SW 1271 (cell line): ENCODE data around the gene RAB44.
"Not testable (repeated sequence)": the region's sequence is repeated elsewhere in the genome, so short reads cannot be mapped to it uniquely, and the experiment has no call there.

Source experiments
- DNase-seq, 2 experiments: peaks; one replicate each; lab custom pipeline; 2025; lab: John Stamatoyannopoulos, UW

Gene RAB44, protein sequence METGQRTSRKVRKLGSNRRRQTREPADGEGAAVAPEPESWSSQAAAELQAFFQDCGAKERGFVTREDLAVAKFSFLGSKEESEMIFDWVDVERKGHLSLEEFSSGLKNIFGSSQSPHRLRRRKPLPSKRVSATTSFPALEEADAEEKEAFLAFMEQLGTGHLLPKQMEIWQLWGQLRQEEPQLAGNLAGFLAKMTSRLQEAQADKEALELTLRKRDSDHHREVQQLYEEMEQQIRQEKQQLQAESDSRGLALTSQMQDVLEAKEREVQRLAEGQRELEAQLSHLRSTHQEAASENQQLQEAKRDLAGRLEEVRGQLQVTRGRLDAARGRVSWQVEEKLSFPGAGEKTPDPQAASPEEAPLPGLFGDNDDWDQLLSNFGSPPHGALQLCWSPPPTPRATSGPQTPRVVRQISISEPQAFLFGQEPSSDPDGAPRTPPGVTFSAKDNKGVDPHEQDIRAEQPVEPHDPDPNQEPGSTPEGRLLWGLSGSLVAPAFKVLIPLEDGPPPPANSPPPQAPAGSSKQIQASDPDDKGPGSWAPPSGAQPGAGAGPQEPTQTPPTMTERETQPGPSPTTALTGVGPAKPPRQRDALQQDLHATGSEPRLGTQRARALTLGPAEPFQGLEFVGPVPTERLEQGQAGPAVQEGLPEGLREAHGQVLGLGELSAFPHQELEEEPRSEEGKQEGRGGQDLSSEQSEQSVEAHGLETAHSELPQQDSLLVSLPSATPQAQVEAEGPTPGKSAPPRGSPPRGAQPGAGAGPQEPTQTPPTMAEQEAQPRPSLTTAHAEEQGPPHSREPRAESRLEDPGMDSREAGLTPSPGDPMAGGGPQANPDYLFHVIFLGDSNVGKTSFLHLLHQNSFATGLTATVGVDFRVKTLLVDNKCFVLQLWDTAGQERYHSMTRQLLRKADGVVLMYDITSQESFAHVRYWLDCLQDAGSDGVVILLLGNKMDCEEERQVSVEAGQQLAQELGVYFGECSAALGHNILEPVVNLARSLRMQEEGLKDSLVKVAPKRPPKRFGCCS

DNA sequence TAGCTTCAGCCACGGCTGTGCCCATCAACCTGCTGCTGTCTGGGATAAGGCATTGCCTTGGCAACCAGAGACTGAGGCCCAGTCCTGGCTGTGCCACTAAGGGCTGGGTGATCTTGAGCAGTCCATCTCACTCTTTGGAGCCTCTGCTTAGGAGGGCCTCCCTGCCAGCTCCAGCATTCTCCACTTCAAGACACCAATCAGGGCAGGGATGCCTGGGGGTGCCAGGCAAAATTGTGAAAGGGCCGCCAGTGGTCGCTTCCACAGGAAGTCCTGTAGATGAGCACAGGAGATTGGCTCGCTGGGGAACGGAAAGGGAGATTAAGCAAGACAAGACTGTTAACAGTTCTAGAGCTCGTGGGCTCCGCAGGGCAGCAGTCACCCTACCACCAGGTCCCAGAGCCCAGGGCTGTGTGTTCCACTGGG lies at the start of gene RAB44:
RAB44 (plus strand) TSS at position 346 of the 423 bp plus-strand sequence. CDS start 6,410 bp downstream, outside the sequence.
- DNase-seq: no peak

DNA sequence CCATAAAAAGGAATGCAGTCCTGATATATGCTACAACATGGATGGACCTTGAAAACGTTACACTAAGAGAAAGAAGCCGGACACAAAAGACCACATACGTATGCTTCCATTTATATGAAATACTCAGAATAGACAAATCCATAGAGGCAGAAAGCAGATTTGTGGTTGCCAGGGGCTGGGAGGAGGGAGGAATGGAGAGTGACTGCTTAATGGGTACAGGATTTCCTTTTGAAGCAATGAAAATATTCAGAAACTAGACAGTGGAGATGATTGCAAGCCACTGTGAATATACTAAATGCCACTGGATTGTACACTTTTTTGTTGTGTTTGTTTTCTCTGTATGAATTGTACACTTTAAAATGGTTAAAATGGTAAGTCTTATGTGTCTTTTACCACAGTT lies 48.5 kb upstream of the RAB44 start:
- no peak for DNase-seq

DNA sequence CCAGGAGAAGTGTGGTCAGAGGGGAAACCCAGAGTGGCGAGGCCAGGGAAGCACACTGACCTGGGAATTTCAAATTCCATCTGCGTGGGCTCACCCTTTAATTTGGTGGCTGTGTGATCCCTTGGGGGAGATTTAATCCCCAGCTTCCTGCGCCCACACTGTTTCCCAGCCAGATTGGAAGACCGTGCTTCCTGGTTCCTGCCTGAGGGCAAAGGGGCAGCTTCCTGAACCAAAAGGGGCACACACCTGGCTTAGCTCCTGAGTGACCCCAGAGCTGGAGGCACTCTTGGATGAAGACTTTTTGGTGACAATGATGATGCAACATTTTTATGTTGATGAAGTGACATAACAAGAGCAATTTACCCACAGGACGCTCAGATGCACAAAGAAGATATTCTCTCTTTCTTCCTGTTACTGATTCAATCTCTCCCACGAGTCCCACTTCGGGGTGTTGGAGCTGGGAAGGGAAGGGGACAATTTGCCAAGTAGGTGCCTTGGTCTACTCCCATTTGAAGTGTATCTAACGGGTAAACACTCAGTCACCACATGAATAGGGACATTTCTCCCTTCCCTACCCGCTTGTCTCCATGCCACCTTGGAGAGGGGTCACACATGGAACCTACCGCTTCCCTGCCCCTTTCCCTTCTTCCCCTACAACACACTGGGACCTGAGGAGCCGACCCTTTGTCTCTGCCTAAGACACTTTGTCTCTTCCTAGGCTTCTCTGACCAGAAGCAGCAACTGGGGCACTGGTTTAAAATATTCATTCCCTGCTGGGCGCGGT lies 47.7 kb upstream of the RAB44 start:
- DNase-seq: no peak

DNA sequence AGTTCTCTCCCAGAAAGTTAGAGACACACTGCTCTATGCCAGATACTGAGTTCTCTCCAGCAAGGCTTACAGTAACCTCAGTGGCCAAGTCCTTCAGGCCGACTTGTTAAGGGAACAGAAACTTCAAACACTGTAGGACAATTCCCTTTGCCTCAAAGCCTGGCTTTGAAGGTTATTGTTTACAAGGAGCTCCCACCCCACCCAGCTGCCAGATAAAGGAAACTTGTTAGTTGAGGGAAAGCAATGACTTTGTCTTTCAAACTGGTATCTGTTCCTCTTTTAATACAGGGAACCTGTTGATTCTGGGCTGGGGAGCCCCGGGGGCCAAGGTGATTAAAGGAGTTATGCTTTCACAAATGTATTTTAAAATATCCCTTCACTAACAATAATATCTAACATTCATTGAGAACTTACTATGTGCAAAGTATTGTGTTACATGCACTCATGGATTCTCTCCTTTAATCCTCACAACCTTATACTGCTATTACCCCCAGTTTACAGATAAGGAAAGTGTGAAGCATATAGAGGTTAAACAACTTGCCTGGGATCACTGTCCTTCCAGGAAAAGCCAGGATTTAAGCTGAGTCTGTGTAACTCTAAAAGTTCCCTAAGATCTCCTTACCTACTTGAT lies 46.7 kb upstream of the RAB44 start:
- no peak for DNase-seq

DNA sequence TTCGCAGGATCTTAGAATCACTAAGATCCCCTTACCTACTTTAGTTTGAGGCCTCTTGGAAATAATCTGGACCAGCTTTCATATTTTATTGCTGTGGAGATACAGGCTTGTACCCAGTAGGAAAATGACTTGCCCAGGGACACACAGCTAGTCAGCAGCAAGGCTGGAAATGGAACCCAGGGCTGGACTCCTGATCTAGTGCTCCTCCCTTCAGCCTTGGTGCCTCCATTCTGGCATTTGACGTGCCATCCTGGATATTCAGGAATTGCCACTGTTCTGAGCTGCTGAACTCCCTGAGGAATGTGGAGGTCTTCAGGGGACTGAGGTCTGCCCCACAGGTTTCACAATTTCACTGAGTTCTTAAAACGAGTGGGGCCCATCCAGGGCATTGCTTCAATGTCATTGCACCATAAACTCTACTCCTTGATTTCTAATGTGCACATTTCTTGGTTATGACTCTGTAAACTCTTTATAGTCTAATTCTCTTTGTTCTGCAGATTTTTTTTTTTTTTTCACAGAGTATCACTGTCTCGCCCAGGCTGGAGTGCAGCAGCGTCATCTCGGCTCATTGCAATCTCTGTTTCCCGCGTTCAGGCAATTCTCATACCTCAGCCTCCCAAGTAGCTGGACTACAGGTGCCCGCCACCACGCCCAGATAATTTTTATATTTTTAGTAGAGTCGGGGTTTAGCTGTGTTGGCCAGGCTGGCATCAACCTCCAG lies 45.8 kb upstream of the RAB44 start:
- DNase-seq: no peak

DNA sequence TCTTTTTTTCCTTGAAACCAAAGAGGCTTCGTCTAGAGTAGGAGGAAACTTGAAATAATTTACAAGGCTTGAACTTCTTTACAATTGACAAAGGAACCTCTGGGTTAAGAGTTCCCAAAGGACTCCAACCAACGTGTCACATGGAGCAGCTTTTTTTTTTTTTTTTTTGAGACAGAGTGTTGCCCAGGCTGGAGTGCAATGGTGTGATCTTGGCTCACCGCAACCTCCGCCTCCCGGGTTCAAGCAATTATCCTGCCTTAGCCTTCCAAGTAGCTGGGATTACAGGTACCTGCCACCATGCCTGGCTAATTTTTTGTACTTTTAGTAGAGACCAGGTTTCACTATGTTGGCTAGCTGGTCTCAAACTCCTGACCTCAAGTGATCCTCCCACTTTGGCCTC lies 43.2 kb upstream of the RAB44 start:
- not testable (repeated sequence) for DNase-seq

DNA sequence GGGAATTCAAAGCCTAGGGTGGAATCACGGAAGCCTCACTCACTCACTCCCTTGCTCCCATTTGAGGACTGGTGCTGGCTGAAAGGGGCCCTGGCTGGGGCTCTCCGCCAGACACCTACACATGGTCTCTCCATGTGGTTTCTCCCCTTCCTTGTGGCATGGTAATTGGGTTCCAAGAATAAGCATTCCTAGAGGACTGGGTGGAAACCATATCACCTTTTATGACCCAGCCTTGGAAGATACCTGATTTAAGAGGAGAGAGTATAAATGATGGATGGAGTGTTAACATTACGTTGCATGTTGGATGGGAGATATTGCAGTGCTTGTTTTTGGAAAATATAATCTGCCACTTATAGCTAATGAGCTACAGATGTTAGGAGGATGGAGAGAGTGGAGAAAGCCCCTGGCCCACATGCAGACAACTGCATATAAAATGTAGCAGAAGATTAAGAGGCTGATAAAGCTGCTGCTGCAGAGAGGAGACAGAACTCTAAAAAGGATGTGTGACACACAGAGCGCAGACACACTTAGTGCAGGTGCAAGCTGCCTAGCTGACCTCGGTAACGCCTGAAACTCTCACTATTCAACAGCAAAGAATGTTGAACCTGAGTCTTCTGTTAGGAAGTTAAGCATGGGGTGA lies 42.4 kb upstream of the RAB44 start:
- DNase-seq: no peak

DNA sequence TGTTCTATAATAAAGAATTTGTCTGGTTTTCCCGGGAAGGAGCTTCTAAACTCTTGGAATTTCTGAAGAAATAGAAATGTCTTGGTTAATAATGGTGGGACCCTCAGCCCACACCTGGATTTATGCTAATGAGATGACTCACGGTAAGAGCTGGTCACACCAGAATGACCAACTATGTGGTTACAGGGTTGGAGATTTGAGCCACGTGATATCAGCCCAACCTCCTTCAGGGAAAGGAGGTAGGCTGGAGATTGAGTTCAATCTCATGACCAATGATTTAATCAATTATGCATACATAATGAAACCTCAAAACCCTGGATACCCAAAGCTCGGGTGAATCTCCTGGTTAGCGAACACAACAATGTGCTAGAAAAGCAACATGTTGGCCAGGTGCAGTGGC lies 41.2 kb upstream of the RAB44 start:
- DNase-seq: no peak

DNA sequence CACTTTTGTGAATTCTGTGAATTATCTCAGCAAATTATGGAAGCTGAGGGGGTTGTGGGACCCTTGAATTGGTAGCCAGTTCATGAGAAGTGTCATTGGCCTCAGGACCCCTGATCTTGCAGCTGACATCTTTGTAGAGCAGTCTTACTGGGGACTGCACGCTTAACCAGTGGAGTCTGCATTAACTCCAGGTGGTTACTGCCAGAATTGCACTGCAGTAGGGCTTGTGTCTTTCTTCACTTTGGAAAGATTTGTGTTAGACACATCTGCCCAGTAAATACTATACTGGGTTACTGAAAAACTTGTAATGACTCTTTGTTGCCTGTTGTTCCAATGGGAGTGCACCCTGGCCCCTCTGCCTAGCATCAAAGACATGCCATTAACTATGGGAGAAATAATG lies 40.4 kb upstream of the RAB44 start:
- DNase-seq: no peak

DNA sequence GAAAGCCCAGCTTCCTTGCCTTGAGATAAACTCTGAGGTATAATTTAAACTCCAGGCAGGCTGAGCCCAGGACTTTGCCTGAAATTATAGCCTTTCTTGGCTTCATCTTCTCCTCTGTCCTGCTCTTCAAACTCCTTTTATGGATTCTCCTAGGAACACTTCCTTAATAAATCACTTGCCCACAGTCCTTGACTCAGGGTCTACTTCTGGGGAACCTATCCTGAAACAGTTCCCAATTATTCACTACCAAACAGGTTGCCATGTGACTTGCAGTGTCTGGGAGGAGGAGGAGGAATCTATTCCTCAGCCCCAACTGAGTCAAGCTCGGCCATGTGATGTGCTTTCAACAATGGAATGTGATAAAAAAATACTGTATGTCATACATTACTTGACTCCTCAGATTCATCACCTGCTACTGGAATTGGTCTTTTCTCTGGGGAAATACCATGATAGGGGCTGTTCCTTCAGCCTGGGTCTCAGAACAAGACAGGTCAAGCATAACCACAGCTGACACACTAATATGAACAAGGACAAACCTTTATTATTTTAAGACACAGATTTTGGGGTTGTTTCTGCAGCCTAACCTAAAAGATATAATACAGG lies 39.6 kb upstream of the RAB44 start:
- no peak for DNase-seq

DNA sequence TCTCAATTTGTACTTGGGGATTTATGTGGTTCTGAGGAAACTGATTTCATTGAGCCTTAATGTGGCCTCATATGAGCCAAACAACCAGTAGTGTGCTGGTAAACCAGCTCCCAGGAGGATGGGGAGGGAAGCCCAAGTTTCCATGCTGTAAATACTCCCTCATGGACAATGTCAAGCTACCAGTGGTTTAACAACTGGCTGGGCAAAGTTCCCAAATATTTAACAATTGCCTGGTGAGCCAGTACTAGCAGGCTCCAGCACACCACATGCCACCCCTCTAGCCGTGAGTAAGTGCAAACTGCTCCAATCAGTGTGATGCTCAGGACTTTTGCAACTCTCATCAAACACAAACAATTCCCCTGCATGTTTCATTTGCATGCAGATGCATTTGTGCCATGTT lies 38.4 kb upstream of the RAB44 start:
- DNase-seq: no peak

DNA sequence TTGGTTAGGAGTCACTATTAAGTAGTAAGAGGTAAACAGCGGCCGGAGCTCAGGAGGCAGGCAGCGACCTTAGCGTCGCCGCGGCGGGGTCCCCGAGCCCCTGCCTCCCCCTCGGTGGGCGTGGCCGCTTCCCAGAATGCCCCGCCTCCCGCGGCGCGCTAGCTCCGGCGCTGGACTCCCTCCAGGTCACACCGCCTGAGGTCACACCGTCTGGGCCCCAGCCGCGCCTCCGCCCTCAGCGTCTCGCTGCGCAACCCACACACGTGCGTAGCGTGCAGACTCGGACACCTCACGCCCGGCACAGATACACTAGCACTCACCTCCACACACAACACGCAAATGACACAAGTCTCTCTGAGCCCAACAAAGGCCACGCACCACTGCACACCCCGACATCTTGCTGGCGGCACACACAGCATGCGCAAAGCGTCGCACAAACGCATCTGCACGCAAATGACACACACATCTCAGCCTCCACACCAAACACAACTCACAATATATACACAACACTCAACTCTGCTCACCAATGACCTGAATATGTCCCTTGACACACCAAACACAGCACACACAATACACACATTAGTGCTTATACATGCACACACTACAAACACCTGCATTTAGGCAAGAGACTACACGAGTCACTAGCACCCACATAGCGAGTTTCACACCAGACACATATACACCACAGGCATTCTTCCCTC lies 36.7 kb upstream of the RAB44 start:
- DNase-seq: no peak

DNA sequence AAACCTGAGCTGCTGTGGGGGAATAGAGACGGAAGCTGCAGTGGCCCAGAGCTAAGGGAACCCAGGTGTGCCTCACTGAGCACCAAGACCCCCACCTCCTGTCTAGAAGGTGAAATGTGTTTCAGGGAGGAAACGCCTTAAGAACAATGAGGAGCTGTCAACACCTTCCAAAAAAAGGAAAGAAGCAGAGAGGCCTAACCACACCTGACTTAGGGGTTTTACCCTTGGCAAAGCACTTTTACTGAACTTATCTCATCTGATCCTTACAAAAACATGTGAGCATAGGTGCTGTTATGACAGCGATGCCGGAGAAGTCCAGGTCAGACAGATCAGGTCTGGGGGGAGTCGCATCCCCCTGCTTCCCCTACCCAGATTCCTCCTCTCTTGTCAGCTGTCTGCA lies 35.2 kb upstream of the RAB44 start:
- no peak for DNase-seq

DNA sequence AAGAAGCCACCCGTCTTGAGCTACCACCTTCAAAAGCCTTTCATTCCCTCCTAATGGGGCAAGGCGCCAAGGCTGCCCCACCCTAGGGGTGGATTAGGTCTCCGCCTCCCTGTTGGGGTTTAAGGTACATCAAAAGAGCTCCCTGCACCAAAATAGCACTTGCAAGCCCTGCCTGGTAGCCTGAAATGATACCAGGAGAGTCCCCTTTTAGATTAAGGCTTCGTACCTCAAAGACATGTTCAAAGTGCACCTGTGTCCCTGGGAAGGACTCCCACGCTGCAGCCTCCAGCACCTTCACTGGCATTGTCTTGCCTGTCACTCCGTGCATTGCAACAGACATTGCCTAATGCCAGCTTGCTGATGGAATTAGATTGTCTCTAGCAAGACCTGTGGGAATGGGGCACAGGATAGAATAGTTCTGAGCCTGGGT lies 34.8 kb upstream of the RAB44 start:
- no peak for DNase-seq

DNA sequence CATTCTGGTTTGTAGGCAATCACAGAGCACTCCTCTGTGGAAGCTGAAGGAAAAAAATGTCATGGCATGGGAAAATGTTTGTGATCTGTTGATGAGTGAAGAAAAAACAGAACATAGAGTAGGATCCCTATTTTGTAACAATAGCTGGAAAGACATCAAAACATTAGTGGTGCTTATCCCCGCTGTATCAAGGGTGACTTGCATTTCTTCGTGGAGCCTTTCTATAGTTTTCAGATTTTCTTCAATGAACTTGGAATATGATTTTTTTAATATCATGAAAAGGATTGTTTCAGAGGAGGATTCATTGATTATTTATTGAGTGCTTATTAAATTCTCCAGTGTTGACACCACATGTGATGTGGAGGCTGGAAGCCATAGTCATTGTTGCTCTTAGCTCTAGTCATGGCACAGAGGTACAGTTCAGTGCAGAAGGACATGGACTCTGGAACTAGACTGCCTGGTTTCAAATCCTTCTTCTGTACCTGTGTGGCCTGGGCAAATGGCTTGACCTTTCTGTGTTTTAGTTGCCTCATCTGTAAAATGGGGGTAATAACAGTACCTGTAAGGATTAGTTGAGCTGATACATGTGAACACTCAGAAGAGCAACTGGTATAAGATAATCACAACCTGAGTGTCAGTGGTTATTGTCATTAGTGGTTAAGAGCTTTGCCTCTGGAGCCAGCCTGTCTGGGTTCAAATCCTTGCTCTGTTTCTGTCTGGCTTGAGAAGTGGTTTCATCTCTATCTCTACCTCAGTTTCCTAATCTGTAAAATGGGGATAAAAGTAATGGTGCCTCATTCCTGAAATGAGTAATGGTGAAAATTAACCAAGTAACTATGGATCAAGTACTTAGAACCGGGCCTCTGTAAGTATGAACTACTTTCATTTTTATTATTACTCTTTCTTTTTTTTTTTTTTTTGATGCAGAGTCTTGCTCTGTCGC lies 33.9 kb upstream of the RAB44 start:
- no peak for DNase-seq

DNA sequence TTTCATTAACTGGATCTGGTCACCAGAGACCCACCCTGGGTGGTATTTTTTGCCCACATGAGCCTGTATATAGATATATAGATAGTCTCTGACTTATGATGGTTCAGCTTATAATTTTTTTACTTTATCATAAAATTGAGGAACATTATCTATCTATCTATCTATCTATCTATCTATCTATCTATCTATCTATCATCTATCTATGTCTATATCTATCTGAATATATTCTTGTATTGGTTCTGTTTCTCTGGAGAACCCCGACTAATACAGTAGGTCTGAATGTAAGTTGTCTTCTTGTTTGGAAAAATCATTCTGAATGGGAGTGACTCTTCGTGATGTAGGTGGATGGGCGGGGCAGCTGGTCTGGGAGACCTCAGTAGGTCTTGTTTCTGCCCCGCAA lies 32.4 kb upstream of the RAB44 start:
- DNase-seq: no peak

DNA sequence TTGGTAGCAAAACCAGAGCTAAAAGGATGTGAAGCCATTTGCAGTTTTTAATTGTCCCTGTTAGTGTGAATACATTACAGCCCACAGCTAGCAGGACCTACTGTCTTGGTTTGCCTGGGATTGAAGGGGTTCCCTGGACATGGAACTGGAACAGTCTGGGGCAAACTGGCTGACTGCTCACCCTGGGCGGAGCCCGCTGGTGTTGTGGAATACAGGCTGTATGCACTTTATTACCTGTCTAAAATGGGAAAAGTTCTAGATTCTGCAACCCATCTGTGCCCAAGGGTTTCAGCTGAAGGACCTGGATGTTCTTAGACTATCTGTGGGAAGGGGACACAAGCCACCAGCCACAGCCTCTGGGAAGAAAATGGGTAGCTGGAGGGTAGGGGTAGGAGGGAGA lies 31.3 kb upstream of the RAB44 start:
- DNase-seq: no peak
